Measurements from ENCODE around the gene CNRIP1. TPM values are rescaled to one million over a fixed set of nuclear protein-coding genes. Genes with fewer than 3 reads are reported as not detected.
"Not testable (repeated sequence)": the region's sequence is repeated elsewhere in the genome, so short reads cannot be mapped to it uniquely, and the experiment has no call there.

CNRIP1 gene
- total RNA-seq, 1 donor from 2014 or later: 2.3 TPM

DNA sequence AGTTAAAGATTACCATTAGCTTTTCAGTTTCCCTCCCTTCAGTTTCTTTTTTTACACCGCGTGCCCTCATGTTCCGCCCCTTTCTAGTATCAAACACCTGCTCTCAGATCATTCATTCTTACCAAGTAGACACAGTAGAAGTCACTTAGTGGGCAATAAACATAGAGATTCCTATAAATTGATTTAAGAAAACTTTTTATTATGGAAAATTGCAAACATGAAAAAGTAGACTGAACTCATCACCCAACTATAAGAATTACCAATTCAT lies 21.2 kb upstream of the CNRIP1 start:
- no peak for DNase-seq (ENCODE audit: low spot score)
- no peak for ATAC-seq

GRCh38 chr2:68340226-68341061 lies 20.7 kb upstream of the CNRIP1 start:
- no peak for DNase-seq (ENCODE audit: low spot score)
- no peak for ATAC-seq

- ATAC-seq: no peak
- no peak for DNase-seq (ENCODE audit: low spot score)
These were observed 16.4 kb upstream of the CNRIP1 start for GRCh38 chr2:68336192-68336591.

GRCh38 chr2:68333931-68334330 lies 14.2 kb upstream of the CNRIP1 start:
- DNase-seq (ENCODE audit: low spot score) (no peak), ATAC-seq (no peak)

GRCh38 chr2:68333009-68333408 lies 13.3 kb upstream of the CNRIP1 start:
- ATAC-seq: no peak
- no peak for DNase-seq (ENCODE audit: low spot score)

- ATAC-seq: no peak
These were observed 10.9 kb upstream of the CNRIP1 start for GRCh38 chr2:68330691-68331090.

GRCh38 chr2:68328901-68329300 lies 9.2 kb upstream of the CNRIP1 start:
- no peak for ATAC-seq
- DNase-seq (ENCODE audit: low spot score): no peak

More at GRCh38 chr2:68330691-68331090, 10.9 kb upstream of the CNRIP1 start:
- no peak for DNase-seq (ENCODE audit: low spot score)

- no peak for DNase-seq (ENCODE audit: low spot score)
- no peak for ATAC-seq
These were observed 5.3 kb upstream of the CNRIP1 start for GRCh38 chr2:68325056-68325455.

- no peak for DNase-seq (ENCODE audit: low spot score)
- ATAC-seq: peak; percentile 23
These were observed 431 bp upstream of the CNRIP1 start for GRCh38 chr2:68320118-68320641.

DNA sequence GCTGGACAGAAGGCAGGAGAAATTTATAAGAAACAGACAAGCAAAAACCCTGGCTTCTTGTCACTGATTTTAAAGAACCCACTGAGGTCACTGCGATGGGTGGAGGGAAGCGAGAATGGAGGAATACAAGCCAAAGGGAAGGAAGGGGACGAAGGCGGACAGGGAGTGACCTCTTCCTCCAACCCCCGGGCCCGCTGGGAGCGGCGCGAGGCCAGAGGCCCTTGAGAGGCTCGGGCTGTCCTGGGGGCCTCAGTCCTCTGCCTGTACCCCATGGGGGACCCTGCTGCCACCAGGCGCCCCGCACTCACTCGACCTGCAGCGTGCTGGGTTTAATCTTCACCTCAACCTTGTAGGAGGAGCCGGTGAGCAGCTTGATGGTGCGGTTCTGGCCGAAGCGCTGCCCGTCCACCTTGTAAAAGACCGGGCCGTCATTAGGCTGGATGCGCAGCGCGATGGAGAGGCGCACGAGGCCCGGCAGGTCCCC lies 793 bp downstream of the CNRIP1 start:
- peak; percentile 55 for ATAC-seq
- peak; percentile 46 for DNase-seq (ENCODE audit: low spot score)

DNA sequence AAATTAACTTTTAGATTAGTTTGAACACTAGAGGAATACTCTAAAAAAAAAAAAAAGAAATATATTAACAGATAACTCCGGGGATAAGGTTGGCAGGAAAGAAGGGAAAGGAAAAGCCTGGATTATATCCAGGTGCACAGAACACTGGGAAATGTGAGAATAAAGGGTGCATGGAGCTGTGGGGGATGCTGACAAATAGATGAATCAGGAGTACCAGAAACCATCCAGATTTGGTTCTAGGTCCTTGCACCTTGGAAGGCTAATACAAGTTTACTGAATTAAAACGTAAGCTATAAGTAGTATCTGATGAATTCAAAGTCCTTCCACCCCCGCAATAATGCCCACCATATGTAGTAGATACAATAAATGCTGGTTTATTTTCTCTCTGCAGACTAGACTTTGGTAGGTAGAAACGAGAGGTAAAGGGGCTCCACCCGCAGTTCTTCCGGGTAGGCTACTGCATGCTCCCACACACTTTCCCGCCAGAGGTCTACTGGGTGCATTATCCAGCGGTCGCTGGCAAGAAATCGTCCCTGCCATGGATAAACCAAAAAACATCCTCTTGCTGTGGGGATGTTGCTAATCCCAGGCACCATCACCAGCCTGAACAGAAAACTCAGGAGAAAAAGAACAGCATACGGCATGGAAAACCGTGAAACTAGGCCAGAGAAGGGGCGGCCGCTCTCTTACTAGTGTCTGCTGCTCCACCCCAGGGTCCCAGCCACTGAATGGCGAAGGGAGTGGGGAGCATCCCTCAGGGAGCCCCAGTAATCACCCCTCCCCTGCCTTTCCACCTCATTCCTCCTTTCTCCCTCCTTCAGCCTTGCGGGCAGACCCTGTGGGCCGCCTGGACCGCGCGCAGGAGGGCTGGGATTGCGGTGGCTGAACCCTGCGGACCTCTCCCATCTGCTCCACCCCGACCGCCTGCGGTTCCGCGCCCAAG lies 1.5 kb downstream of the CNRIP1 start:
- DNase-seq (ENCODE audit: low spot score): no peak
- peak; percentile 8 for ATAC-seq

GRCh38 chr2:68316111-68316510 lies 3.6 kb downstream of the CNRIP1 start:
- ATAC-seq (no peak), DNase-seq (ENCODE audit: low spot score) (no peak)

GRCh38 chr2:68311033-68311432 lies 8.7 kb downstream of the CNRIP1 start:
- DNase-seq (ENCODE audit: low spot score) (no peak), ATAC-seq (no peak)

DNA sequence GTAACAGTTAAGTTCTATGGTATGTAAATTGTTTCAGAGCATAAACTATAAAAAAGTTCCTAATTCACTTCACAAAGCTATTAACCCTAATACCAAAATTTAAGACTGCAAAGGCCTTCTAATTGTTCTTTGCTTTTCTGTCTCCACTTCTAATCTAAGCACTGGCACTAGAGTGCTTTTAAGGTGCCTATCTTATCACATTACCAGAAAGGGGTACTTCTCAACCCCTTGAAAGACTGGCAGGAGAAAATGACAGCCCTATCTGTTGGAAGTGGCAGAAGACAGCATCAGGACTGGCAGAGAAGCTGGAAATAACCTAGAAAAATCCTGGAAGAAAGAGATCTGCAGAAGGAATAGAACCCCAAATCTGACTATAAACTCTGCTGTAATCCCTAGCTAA lies 10.3 kb downstream of the CNRIP1 start:
- DNase-seq (ENCODE audit: low spot score) (no peak), ATAC-seq (no peak)

DNA sequence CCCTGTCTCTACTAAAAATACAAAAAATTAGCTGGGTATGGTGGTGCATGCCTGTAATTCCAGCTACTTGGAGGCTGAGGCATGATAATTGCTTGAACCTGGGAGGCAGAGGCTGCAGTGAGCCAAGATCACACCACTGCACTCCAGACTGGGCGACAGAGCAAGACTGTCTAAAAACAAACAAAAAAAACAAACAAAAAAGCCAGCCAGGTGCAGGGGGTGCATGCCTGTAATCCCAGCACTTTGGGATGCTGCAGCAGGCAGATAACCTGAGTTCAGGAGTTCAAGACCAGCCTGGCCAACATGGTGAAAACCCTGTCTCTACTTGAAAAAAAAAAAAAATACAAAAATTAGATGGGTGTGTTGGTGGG lies 15.9 kb downstream of the CNRIP1 start:
- ATAC-seq: not testable (repeated sequence)

DNA sequence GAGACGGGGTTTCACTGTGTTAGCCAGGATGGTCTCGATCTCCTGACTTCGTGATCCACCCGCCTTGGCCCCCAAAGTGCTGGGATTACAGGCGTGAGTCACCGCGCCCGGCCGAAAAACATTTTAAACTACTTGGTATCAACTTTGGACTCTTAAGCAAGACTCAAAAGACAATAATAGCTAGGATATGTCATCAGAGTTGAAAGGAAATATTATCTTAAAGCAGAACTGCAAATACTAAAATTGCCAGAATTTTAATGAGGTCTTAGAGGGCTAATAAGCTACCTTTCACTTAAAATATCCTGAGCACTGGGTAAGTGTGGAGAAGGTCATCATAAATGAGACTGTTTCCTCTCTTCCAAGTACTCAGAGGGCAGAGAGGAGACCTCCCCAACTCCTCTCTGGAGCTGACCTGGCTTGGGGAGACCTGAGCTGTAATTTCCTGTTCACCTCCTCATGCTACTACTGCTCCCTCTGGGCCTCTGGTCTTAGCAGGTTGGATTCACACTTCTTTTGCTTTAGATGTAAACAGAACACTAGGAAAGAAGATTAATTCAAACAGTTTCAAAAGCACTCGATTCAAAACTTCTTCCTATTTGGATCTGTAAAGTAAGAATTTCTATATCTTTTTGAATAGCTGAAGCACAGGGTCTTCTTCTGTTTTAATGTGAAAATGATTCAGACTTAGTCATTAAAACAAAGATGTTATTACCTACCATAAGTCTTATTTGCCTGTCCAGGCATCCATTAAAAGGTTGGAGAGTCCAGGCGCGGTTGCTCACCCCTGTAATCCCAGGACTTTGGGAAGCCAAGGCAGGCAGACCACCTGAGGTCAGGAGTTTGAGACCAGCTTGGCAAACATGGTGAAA lies 16.5 kb downstream of the CNRIP1 start:
- no peak for DNase-seq (ENCODE audit: low spot score)
- no peak for ATAC-seq

More for the DNA sequence above, 15.9 kb downstream of the CNRIP1 start:
- not testable (repeated sequence) for DNase-seq (ENCODE audit: low spot score)

GRCh38 chr2:68302281-68302875 lies 17.4 kb downstream of the CNRIP1 start:
- DNase-seq (ENCODE audit: low spot score) (no peak), ATAC-seq (no peak)

DNA sequence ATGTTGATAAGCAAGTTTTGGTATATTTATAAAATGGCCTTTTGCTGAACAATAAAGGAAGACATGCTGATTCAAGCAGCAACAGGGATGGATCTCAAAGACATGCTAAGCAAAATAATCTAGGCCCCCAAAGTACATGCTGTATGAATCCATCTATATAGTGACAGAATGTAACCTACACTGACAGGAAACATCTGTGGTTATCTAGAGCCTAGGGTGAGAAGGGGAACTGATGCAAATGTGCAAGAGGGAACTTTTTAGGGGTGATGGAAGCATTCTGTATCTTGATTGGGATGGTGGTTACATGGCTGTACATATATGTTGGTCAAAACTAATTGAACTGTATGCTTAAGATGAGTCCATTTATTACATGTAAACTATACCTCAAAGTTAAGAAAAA lies 24.2 kb downstream of the CNRIP1 start:
- no peak for DNase-seq (ENCODE audit: low spot score)
- ATAC-seq: no peak

DNA sequence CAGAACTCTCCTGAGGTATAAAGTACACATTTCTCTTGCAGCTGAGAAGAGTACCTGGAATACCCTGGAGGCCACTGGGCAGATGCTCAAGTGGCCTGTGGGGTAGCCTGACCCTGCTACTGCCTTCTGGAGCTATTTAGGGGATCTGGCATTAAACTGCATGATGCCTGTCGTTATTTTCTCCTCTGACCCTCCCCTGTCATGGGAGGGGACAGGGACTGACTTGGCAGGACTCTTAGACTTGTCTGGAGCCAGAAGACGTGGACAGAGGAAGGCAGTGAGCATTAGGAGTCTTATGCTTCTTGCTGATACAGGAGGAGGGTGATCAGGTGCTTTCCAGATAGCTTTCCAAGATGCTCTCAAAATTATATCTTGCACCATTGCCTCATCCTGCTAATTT lies 24.8 kb downstream of the CNRIP1 start:
- no peak for DNase-seq (ENCODE audit: low spot score)

GRCh38 chr2:68294187-68294586 lies 25.6 kb downstream of the CNRIP1 start:
- DNase-seq (ENCODE audit: low spot score) (no peak), ATAC-seq (no peak)

More for the DNA sequence above, 24.8 kb downstream of the CNRIP1 start:
- no peak for ATAC-seq

All from left lobe of liver (tissue), 2 donors.